GM12872 (cell line): ENCODE results near the gene MMP19.

Source experiments
- TF ChIP-seq, protein P1 (sequence below): IDR thresholded peaks from 3 replicates; pipeline ENCODE4 v1.5.1; 2011; ENCODE audit warnings: low read depth, mild to moderate bottlenecking, low read length, moderate library complexity; ENCODE audit not compliant: insufficient read depth

MMP19 gene

DNA sequence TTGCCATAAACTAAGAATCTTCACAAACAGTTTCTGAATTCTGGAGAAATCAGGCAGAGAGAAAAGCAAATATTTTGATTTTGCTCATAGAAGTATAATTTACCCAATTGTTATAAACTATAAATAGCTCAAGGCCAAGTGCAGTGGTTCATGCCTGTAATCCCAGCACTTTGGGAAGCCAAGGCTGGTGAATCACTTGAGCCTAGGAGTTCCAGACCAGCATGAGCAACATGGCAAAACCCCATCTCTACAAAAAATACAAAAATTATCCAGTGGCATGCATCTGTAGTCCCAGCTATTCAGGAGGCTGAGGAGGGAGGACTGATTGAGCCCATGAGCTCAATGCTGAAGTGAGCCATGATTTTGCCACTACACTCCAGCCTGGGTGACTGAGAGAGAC lies 19.6 kb upstream of the MMP19 start:
- TF ChIP-seq, protein P1, sequence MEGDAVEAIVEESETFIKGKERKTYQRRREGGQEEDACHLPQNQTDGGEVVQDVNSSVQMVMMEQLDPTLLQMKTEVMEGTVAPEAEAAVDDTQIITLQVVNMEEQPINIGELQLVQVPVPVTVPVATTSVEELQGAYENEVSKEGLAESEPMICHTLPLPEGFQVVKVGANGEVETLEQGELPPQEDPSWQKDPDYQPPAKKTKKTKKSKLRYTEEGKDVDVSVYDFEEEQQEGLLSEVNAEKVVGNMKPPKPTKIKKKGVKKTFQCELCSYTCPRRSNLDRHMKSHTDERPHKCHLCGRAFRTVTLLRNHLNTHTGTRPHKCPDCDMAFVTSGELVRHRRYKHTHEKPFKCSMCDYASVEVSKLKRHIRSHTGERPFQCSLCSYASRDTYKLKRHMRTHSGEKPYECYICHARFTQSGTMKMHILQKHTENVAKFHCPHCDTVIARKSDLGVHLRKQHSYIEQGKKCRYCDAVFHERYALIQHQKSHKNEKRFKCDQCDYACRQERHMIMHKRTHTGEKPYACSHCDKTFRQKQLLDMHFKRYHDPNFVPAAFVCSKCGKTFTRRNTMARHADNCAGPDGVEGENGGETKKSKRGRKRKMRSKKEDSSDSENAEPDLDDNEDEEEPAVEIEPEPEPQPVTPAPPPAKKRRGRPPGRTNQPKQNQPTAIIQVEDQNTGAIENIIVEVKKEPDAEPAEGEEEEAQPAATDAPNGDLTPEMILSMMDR = no peak

DNA sequence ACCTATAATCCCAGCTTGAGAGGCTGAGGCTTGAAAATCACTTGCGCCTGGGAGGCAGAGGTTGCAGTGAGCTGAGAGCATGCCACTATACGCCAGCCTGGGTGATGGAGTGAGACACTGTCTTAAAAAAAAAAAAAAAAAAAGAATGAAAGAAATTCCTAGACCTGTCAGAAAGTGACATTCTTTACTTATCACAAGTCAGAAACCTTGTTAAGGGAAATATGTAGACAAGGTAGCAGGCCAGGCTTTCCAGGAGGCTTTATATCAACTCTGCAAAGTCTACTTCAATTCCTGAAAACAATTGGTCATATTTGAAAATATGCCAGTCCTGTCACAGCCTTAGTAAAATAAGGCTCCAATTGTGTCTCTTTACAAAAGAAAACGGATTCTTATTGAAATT lies 19.1 kb upstream of the MMP19 start:
- TF ChIP-seq, protein P1 = no peak

DNA sequence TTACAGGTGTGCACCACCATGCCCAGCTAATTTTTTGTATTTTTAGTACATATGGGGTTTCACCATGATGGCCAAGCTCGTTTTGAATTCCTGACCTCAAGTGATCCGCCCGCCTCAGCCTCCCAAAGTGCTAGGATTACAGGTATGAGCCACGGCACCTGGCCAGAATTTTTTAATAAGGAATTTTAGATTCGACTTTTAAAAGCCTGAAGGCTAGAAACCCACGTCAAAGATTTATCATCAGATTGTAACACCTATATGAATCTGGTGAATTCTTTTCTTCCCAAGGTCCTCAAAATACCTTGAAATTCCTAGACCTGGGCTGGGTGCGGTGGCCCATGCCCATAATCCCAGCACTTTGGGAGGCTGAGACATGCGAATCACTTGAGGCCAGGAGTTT lies 18.7 kb upstream of the MMP19 start:
- TF ChIP-seq, protein P1 = no peak

DNA sequence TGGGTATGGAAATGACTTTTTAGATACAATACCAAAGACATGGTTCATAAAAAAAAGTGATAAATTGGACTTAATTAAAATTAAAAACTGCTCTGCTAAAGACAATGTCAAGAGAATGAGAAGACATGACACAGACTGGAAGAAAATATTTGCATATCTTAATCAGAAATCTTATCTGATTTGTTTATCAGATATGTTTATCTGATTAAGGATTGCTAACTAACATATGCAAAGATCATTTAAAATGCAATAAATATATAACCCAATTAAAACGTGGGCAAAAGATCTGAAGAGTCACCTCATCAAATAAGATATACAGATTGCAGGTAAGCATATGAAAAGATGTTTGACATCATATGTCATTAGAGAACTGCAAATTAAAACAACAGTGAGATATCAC lies 10.0 kb upstream of the MMP19 start:
- TF ChIP-seq, protein P1 = no peak

DNA sequence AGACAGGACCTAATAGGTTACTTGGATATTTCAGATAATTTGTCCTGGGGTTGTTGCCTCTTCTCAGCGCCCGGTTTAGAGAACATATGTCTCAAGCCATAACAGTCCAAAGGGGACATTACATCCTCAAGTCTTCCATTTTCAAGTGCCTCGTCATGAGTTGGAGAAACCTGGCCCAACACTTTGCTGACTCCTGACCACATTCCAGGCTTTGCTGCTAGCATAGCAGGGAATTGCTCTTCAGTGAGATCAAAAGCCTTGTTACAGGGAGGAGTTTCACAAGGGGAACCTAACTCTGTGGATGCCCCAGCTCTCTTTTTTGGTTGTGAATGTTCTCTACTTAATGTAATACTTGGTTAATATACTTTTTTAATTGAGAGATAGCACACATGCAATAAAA lies 8.2 kb upstream of the MMP19 start:
- TF ChIP-seq, protein P1 = no peak

DNA sequence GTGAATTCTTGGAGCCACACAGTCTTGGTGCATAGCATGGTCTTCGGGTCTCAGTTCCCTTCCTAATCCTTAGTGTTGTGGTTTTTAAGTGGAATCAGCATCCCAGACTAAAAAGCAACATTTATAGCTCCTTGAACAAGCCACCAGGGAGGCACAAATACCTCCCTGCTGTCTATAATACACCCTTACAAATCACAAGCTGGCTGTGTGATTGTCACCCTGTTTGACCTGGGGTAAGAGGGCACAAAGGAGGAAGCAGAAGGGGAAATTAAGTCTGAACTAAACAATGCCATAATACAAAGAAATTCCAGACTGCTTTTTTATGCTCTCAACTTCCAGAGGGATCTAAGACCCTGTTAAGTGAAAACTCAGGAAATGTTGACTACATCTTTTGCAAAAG lies 7.7 kb upstream of the MMP19 start:
- TF ChIP-seq, protein P1 = no peak

DNA sequence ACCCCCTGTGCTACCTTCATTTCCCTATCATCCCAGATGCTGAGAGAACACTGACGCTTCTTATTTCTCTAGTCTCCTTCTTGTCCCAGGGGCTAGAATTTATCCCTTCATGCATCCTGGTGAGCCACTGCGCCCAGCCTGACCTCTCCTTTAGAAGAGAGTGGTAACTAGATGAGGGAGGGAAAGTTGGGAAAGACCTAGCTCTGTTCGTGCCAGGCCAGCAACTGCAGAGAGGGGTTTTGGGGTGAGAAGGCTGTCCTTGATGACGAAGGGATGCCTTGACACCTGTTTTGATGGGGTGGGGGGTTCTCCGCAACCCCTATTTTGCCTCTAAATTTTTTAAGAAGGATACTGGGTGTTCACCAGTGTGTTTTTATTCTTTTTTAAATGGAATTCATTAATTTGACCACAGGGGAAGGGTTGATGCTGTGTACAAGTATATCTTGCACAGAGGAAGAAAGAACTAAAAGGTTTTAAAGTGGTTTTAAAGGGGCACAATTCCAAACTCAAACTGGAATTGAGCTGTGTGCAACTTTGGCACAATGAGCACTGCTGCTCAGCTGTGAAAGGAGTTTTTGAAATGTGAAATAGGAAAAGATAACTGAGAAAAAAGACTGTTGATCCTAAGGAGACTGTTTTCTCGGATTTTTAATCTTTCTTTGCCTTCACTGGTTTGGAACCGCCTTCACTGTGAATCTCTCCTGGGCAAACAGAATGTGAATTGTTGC lies 7.0 kb upstream of the MMP19 start:
- TF ChIP-seq, protein P1 = no peak
